Spleen (tissue), 11 donors: Measurements from ENCODE around the gene DDX46. TPM values are rescaled to one million over a fixed set of nuclear protein-coding genes. Genes with fewer than 3 reads are reported as not detected.

Source experiments
- DNase-seq: peaks from one replicate; pipeline ENCODE4 v3.0.0-alpha.2; 2020
- H3K27ac ChIP-seq, 8 donors: fragments of 200-600 bp; sonication (generic) in 7 of 8; 1 replicate in 4 of 8; 2 replicates in 4 of 8; pipeline versions ENCODE4 v1.5.0 to v1.8.0; 2016 to 2021; ENCODE audit warnings: inconsistent platforms in 4 of 8, mild to moderate bottlenecking in 4 of 8, moderate library complexity in 1 of 8
- H3K27me3 ChIP-seq, 7 donors: fragments of 200-600 bp; sonication (generic) in 6 of 7; replicated peaks in 1 of 7; 1 replicate in 4 of 7; 2 replicates in 3 of 7; pipeline versions ENCODE4 v1.5.0 to v1.8.0; 2016 to 2021; ENCODE audit warnings: inconsistent platforms in 3 of 7, mild to moderate bottlenecking in 1 of 7
- H3K36me3 ChIP-seq, 6 donors: fragments of 200-600 bp; sonication (generic) in 5 of 6; 1 replicate in 4 of 6; 2 replicates in 2 of 6; pipeline versions ENCODE4 v1.5.0 to v1.8.0; 2016 to 2021; ENCODE audit warnings: inconsistent platforms in 2 of 6
- H3K4me1 ChIP-seq, 6 donors: fragments of 200-600 bp; sonication (generic) in 5 of 6; 1 replicate in 3 of 6; 2 replicates in 3 of 6; pipeline versions ENCODE4 v1.5.0 to v1.8.0; 2016 to 2021; ENCODE audit warnings: inconsistent platforms in 3 of 6
- H3K4me3 ChIP-seq, 8 donors: fragments of 200-600 bp; sonication (generic) in 7 of 8; 1 replicate in 4 of 8; 2 replicates in 4 of 8; pipeline versions ENCODE4 v1.5.0 to v1.8.0; 2016 to 2021; ENCODE audit warnings: inconsistent platforms in 4 of 8, mild to moderate bottlenecking in 4 of 8, moderate library complexity in 2 of 8
- H3K9me3 ChIP-seq, 8 donors: fragments of 200-600 bp; sonication (generic) in 7 of 8; 1 replicate in 4 of 8; 2 replicates in 4 of 8; pipeline versions ENCODE4 v1.5.0 to v1.8.0; 2016 to 2021; ENCODE audit warnings: inconsistent platforms in 4 of 8
- POLR2A ChIP-seq, 3 donors: fragments of 450-650 bp; IDR thresholded peaks; one replicate each; pipeline ENCODE4 v1.5.1; 2017; ENCODE audit warnings: antibody characterized with exemption in 3 of 3, mild to moderate bottlenecking in 1 of 3
- POLR2AphosphoS5 ChIP-seq, 3 donors: sonication (generic); formaldehyde crosslinking; IDR thresholded peaks; one replicate each; pipeline ENCODE4 v1.5.1; 2017; ENCODE audit warnings: antibody characterized with exemption in 3 of 3
- WGBS, 5 donors: extraction: QIAGEN DNeasy Blood & Tissue Kit in 3 of 5; methylation state at CpG; one replicate each; pipeline versions ENCODE4 v1.1.5 to v1.1.7; 2013 to 2018; 5-methylcytosine and 5-hydroxymethylcytosine counted together
- intact Hi-C: fragments of 100-400 bp; cut with DNase I; formaldehyde crosslinking; loops from one replicate; pipeline ENCODE4 v1.15.0; 2023; ENCODE audit warnings: low total_unique reads
- polyA plus RNA-seq, 3 donors: library from polyadenylated mRNA; stranded (reverse); fragments of 200-250 nt; gene quantifications; one replicate each; pipeline ENCODE4 v1.2.1, GENCODE V29; 2013
- total RNA-seq, 7 donors: library from RNA; depleted of rRNA in 3 of 7; stranded (reverse); fragments of >200 nt in 3 of 7; fragmentation: NEBNext Ultra II Directional in 4 of 7; extraction: Animal tissue kit (Norgen Biotek cat#: 25700) in 4 of 7; gene quantifications; one replicate each; pipeline versions ENCODE4 v1.1.0 to v1.2.1, GENCODE V29; 2016 to 2021
- TF ChIP-seq, protein P1 (sequence below), 11 experiments: fragments of 200-600 bp in 7 of 11; fragments of 450-650 bp in 4 of 11; sonication (generic) in 4 of 11; IDR thresholded peaks in 8 of 11; conservative IDR thresholded peaks in 3 of 11; 1 replicate in 7 of 11; 2 replicates in 4 of 11; pipeline versions ENCODE4 v1.4.0 to v1.8.0; 2016 to 2021; ENCODE audit warnings: antibody characterized with exemption in 11 of 11, inconsistent platforms in 4 of 11, mild to moderate bottlenecking in 1 of 11
- donor health status: healthy with polysubstance abuse.
- donor health status: DM: no; HTN: no; CAD: no; lungs with moderate emphysema.
- donor health status: DM: no; HTN: no; CAD: no.
- donor health status: Bipolar disorder and iron deficiency.
- donor health status: healthy.
- donor health status: DM: no; HTN: no; CAD: no.
- donor health status: DM: yes; HTN: yes; CAD: no.

Gene DDX46
- total and polyA plus RNA-seq, 10 donors: 10.7 to 74.2 (median 53.9) TPM

DNA sequence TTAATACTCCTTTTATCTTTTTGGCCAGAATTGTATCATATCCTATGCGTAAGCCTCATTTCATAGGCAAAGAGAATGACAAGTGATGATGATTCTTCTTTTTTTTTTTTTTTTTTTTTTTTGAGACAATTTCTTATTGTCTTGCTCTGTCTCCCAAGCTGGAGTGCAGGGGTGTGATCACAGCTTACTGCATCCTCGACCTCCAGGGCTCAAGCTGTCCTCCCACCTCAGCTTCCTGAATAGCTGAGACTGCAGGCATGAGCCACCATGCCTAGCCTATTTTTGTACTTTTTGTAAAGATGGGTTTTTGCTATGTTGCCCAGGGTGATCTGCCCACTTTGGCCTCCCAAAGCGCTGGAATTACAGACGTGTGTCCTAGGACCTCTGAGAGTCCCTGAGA is 45.2 kb downstream of the DDX46 start:
- Histone ChIP-seq H3K27me3 (no peaks in the 10 kb centered on the region), H3K4me1 (no peaks in the 10 kb centered on the region), H3K36me3 (peaks cover 0 to 92% (median 53%) of the 10 kb centered on the region in 6 donors), H3K4me3 (no peak overlapping the region), H3K27ac (no peak overlapping the region), H3K9me3 (no peaks in the 10 kb centered on the region)
- no peak for TF ChIP-seq POLR2AphosphoS5 (IDR thresholded peaks at IDR 0.05)
- TF ChIP-seq POLR2A (IDR thresholded peaks at IDR 0.05): no peak
- TF ChIP-seq, protein P1, sequence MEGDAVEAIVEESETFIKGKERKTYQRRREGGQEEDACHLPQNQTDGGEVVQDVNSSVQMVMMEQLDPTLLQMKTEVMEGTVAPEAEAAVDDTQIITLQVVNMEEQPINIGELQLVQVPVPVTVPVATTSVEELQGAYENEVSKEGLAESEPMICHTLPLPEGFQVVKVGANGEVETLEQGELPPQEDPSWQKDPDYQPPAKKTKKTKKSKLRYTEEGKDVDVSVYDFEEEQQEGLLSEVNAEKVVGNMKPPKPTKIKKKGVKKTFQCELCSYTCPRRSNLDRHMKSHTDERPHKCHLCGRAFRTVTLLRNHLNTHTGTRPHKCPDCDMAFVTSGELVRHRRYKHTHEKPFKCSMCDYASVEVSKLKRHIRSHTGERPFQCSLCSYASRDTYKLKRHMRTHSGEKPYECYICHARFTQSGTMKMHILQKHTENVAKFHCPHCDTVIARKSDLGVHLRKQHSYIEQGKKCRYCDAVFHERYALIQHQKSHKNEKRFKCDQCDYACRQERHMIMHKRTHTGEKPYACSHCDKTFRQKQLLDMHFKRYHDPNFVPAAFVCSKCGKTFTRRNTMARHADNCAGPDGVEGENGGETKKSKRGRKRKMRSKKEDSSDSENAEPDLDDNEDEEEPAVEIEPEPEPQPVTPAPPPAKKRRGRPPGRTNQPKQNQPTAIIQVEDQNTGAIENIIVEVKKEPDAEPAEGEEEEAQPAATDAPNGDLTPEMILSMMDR (IDR thresholded peaks at IDR 0.05 in 8 of 11, conservative IDR thresholded peaks at IDR 0.05 in 3 of 11): no peak
- WGBS, 5 donors: 83 to 94% (median 93%) methylated on average over 4 of the region's 4 CpGs
- DNase-seq: no peak
- intact Hi-C loops: no loop called here

DNA sequence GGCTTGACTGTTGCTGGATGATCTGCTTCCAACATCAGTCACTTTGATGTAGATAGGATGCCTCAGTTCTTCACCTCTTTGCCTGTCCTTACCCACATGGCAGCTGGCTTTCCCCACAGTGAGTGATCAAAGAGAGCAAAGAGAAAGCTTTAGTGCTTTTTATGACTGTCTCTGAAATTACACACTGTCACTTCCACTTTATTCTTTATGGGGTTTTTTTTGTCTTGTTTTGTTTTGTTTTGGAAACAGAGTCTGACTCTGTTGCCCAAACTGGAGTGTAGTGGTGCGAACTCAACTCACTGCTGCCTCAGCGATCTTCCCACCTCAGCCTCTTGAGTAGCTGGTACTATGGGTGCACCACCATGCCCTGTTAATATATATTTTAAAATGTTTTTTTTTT is 54.8 kb downstream of the DDX46 start:
- peaks cover 0 to 18% (median 13%) of the 10 kb centered on the region in 6 donors for H3K4me1 ChIP-seq
- H3K4me3 ChIP-seq: no peak overlapping the region
- H3K27ac ChIP-seq: no peak overlapping the region
- H3K36me3 ChIP-seq: peaks cover 6 to 100% (median 70%) of the 10 kb centered on the region in 6 donors
- H3K9me3 ChIP-seq: no peaks in the 10 kb centered on the region
- no peaks in the 10 kb centered on the region for H3K27me3 ChIP-seq
- no peak for TF ChIP-seq POLR2AphosphoS5 (IDR thresholded peaks at IDR 0.05)
- no peak for TF ChIP-seq POLR2A (IDR thresholded peaks at IDR 0.05)
- TF ChIP-seq, protein P1 (IDR thresholded peaks at IDR 0.05 in 8 of 11, conservative IDR thresholded peaks at IDR 0.05 in 3 of 11): no peak
- intact Hi-C loops: no loop called here
- WGBS, 5 donors: 54 to 77% (median 74%) methylated on average over 2 of the region's 2 CpGs
- DNase-seq: no peak

DNA sequence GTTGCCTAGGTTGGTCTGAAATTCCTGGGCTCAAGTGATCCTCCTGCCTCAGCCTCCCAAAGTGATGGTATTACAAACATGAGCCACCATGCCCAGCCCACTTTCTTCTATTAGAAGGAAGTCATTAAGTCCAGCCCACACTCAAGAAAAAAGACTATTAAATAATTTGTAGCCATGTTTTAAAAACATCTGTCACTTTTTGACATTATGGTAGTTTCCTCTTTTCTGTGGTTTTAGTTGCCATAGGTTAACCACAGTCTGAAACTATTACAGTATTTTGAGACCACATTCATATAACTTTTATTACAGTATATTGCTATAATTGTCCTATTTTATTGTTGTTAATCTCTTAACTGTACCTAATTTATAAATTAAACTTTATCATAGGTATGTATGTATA is 55.2 kb downstream of the DDX46 start:
- no peak for TF ChIP-seq POLR2AphosphoS5 (IDR thresholded peaks at IDR 0.05)
- no peak for TF ChIP-seq POLR2A (IDR thresholded peaks at IDR 0.05)
- TF ChIP-seq, protein P1 (IDR thresholded peaks at IDR 0.05 in 8 of 11, conservative IDR thresholded peaks at IDR 0.05 in 3 of 11): no peak

DNA sequence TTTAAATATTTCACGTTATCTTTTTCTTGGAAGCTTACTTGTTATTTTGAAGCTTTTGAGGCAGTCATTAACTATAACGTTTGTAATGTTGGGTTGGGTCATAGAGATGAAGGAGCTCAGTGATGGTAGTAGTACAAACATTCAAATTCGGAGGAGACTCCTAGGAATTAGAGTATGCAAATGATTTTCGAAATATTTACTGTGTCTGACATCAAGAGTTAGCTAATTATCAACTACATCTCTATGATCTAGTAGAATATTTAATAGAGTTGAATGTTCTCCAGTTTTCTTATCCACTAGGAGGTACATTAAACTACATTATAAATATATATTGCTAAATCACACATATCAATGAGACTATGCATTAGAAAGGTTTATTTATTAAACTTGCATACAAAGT is 58.4 kb downstream of the DDX46 start:
- Histone ChIP-seq H3K27ac (no peak overlapping the region), H3K9me3 (no peaks in the 10 kb centered on the region), H3K27me3 (no peaks in the 10 kb centered on the region), H3K36me3 (peaks cover 6 to 100% (median 75%) of the 10 kb centered on the region in 6 donors), H3K4me1 (peaks cover 0 to 18% (median 13%) of the 10 kb centered on the region in 6 donors), H3K4me3 (no peak overlapping the region)
- intact Hi-C loops: no loop called here
- TF ChIP-seq POLR2AphosphoS5 (IDR thresholded peaks at IDR 0.05): no peak
- TF ChIP-seq, protein P1 (IDR thresholded peaks at IDR 0.05 in 8 of 11, conservative IDR thresholded peaks at IDR 0.05 in 3 of 11): no peak
- TF ChIP-seq POLR2A (IDR thresholded peaks at IDR 0.05): no peak
- 91 to 96% (median 94%) methylated on average over 4 of the region's 4 CpGs for WGBS, 5 donors
- no peak for DNase-seq

More for the DNA sequence above, 55.2 kb downstream of the DDX46 start:
- Histone ChIP-seq H3K4me1 (peaks cover 0 to 18% (median 13%) of the 10 kb centered on the region in 6 donors), H3K27me3 (no peaks in the 10 kb centered on the region), H3K27ac (no peak overlapping the region), H3K4me3 (no peak overlapping the region), H3K9me3 (no peaks in the 10 kb centered on the region), H3K36me3 (peaks cover 6 to 100% (median 70%) of the 10 kb centered on the region in 6 donors)
- DNase-seq: no peak
- intact Hi-C loops: no loop called here
